Measurements from ENCODE around the gene NOXA1.

NOXA1 gene

DNA sequence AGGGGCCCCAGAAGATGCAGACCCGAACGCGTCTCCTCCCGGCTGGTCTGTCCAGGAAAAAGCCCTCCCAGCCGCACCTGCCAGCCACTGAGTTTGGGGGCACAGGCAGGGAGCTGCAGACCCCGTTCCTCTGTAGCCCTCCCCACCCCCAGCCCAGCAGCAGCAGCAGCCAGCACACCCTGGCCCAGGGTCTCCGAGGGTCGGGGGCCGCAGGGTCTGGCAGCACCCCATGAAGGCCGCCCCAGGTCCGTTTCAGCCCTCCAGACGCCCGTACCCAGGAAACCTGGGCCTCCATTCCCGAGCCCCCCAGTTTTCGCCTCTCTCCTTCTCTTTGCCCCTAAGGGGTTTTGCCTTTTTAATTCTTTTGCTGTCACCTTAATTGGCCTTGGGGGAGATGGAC lies 19.9 kb upstream of the NOXA1 start:
- H3K4me3 ChIP-seq (replicated peaks; ENCODE audit: low read depth, low read length): no peak overlapping the region
- TF ChIP-seq, protein P1, sequence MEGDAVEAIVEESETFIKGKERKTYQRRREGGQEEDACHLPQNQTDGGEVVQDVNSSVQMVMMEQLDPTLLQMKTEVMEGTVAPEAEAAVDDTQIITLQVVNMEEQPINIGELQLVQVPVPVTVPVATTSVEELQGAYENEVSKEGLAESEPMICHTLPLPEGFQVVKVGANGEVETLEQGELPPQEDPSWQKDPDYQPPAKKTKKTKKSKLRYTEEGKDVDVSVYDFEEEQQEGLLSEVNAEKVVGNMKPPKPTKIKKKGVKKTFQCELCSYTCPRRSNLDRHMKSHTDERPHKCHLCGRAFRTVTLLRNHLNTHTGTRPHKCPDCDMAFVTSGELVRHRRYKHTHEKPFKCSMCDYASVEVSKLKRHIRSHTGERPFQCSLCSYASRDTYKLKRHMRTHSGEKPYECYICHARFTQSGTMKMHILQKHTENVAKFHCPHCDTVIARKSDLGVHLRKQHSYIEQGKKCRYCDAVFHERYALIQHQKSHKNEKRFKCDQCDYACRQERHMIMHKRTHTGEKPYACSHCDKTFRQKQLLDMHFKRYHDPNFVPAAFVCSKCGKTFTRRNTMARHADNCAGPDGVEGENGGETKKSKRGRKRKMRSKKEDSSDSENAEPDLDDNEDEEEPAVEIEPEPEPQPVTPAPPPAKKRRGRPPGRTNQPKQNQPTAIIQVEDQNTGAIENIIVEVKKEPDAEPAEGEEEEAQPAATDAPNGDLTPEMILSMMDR (IDR thresholded peaks at IDR 0.05; ENCODE audit: low read depth, low read length, missing control alignments): no peak
- no peak for DNase-seq (ENCODE audit: extremely low read depth, low read depth)

DNA sequence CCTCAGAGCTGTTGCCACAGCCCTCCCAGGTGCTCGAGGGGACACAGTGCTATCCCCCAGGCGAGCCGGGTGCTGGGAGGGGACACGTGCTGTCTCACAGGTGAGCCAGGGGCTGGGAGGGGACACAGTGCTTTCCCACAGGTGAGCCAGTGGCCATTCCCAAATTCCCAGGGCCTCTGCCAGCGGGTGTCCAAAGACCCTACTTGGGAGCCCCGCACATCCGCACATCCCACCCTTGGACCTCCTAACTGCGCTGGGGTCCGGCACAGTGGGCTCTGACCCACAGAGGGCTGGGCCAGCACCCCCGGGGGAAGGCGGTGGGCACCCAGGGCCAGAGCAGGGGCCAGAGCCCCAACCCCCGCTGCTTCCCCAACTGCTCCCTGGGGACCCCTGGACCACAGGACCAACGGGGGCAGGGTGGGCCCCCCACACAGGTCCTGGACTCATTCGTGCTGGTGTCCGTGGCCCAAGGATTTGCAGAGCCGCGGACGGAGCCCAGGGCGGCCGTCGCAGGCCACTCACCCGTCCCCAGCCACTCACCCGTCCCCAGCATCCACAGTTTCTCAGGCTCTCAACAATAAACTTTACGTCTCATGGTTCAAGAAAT lies 18.1 kb upstream of the NOXA1 start:
- H3K4me3 ChIP-seq (replicated peaks; ENCODE audit: low read depth, low read length): no peak overlapping the region
- no peak for DNase-seq (ENCODE audit: extremely low read depth, low read depth)
- TF ChIP-seq, protein P1 (IDR thresholded peaks at IDR 0.05; ENCODE audit: low read depth, low read length, missing control alignments): no peak

DNA sequence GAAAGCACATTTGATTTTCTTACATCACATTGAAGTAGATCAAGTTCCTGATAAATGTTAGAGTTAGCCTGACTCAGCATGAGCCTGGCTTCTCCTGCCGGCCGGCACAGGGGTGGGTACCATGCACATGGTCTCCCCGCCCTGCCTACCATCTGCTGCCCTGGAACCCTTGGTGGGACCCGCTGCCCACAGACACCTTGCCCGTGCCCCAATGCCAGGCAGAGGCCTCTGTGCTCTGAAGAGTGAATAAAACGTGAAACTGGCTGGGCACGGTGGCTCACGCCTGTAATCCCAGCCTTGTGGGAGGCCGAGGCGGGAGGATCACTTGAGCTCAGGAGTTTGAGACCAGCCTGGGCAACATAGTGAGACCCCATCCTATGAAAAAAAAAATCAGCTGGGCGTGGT lies 17.5 kb upstream of the NOXA1 start:
- no peak for DNase-seq (ENCODE audit: extremely low read depth, low read depth)
- TF ChIP-seq, protein P1 (IDR thresholded peaks at IDR 0.05; ENCODE audit: low read depth, low read length, missing control alignments): no peak
- H3K4me3 ChIP-seq (replicated peaks; ENCODE audit: low read depth, low read length): no peak overlapping the region

DNA sequence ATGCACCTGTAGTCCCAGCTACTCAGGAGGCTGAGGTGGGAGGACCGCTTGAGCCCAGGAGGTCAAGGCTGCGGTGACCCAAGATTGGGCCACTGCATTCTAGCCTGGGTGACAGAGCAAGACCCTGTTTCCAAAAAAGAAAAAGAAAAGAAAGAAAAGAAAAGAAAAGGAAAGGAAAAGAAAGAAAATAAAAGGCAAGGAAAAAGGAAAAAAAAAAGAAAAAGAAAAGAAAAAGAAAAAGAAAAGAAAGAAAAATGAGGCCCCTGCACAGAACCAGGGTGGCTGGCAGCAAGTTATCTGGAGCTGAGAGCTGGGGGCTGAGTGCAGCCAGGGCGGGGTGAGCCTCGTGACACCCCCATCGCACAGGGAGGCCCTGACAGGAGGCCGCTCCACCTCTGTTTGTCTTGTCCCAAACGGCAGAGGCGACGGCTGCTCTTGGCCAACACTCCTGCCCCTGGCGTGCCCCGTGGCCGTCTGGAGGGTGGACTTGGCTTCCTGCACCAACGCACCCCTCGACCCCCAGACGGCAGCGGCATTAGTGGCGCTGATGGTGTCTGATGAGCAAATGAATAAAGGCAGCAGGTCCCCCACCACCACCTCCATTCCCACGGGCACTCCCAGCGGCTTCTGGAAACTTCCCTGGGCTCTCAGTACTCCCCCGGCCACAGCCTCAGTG lies 17.0 kb upstream of the NOXA1 start:
- DNase-seq (ENCODE audit: extremely low read depth, low read depth): no peak
- TF ChIP-seq, protein P1 (IDR thresholded peaks at IDR 0.05; ENCODE audit: low read depth, low read length, missing control alignments): no peak
- H3K4me3 ChIP-seq (replicated peaks; ENCODE audit: low read depth, low read length): no peak overlapping the region

DNA sequence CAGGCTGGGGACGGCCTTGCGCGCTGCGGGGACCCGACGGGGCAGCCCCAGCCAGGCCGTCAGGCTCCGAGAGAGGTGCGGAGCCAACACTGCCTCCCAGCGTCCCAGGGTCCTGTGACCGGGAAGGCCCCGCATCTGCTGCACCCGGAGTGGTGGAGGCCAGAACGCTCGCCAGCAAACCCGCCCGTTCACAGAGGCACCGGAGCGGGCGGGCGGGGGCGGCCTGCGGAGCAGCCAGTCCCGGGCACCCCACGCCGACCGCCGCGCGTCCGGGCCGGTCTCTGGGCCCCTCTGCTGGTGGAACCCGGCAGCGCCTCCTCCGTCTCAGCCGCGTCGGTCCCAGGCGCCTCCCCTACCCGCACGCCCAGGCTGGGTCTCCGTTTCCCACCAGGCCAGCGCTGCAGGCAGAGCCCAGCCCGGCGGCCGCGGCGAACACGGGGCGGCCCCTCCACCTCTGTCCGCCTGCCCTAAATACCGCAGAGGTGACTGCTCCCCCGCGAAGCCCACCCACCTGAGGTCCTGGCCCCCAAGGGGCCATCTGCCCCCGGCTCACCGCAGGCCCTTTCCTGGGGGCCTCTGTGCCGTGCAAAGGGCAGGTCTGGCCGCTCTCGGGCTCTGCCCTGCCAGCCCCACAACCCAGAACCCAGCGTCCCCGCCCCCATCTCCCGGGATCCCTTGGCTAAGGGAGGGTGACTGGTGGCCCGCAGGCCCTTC lies 16.2 kb upstream of the NOXA1 start:
- TF ChIP-seq, protein P1 (IDR thresholded peaks at IDR 0.05; ENCODE audit: low read depth, low read length, missing control alignments): peak; percentile 53
- peak overlapping the region; percentile 21; the same call in 1 of the 2 replicates for H3K4me3 ChIP-seq (replicated peaks; ENCODE audit: low read depth, low read length)
- no peak for DNase-seq (ENCODE audit: extremely low read depth, low read depth)

DNA sequence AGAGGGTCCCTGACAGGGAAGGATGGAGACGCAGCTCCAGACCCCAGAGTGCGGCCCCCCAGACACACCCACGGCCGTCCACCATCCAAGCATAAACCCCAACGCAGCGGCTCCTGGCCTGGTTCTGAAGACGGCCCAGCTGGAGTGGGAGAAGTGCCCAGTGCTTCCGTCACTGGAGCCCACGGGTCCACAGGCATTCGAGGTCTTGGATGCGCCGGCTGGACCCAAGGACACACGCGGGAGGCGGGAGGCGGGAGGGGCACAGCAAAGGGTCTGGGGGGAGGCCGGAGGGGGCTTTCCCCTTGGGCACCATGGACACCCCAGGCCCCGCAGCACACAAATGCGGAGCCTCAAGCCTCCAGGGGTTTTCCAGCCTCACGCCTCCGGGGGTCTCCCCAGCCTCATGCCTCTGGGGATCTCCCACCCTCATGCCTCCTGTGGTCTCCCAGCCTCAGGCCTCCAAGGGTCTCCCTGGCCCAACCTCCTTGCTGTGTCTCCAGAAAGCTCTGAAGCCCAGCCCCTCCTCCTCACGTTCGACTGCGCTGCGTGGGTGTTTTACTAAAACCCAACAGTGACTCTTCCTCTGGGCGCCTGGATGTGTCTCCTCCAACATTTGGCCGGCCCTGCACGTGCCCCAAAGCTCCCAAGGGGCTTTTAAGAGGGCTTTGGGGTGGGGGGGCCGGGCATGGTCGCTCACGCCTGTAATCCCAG lies 15.4 kb upstream of the NOXA1 start:
- no peak for DNase-seq (ENCODE audit: extremely low read depth, low read depth)
- TF ChIP-seq, protein P1 (IDR thresholded peaks at IDR 0.05; ENCODE audit: low read depth, low read length, missing control alignments): no peak
- H3K4me3 ChIP-seq (replicated peaks; ENCODE audit: low read depth, low read length): no peak overlapping the region
